Hepatocyte (in vitro differentiated cells): Measurements from ENCODE around the gene TMEM169. TPM values are rescaled to one million over a fixed set of nuclear protein-coding genes. Genes with fewer than 3 reads are reported as not detected.

Source experiments
- DNase-seq: peaks from one replicate; pipeline ENCODE4 v3.0.0-alpha.2; 2016; ENCODE audit warnings: low spot score
- H2AFZ ChIP-seq: fragments of 200-600 bp; sonication (generic); 2 replicates; pipeline ENCODE4 v1.6.0; 2016; ENCODE audit warnings: antibody characterized with exemption, mild to moderate bottlenecking
- H3K27ac ChIP-seq: fragments of 200-600 bp; sonication (generic); 2 replicates; pipeline ENCODE4 v1.5.1; 2016; ENCODE audit warnings: mild to moderate bottlenecking
- H3K27me3 ChIP-seq: fragments of 200-600 bp; sonication (generic); 2 replicates; pipeline ENCODE4 v1.6.1; 2016
- H3K36me3 ChIP-seq: fragments of 200-600 bp; sonication (generic); replicated peaks from 2 replicates; pipeline ENCODE4 v1.5.1; 2016; ENCODE audit warnings: low read depth; ENCODE audit not compliant: insufficient read depth
- H3K4me1 ChIP-seq: fragments of 200-600 bp; sonication (generic); 2 replicates; pipeline ENCODE4 v1.5.1; 2016; ENCODE audit warnings: mild to moderate bottlenecking, moderate library complexity; ENCODE audit not compliant: insufficient read depth
- H3K4me2 ChIP-seq: fragments of 200-600 bp; sonication (generic); 2 replicates; pipeline ENCODE4 v1.6.0; 2016
- H3K4me3 ChIP-seq: fragments of 200-600 bp; sonication (generic); 2 replicates; pipeline ENCODE4 v1.5.1; 2016; ENCODE audit warnings: mild to moderate bottlenecking
- H3K79me2 ChIP-seq: fragments of 200-600 bp; sonication (generic); 2 replicates; pipeline ENCODE4 v1.6.0; 2017; ENCODE audit warnings: mild to moderate bottlenecking
- H3K9me2 ChIP-seq: fragments of 200-600 bp; sonication (generic); replicated peaks from 2 replicates; pipeline ENCODE4 v1.6.0; 2017; ENCODE audit warnings: mild to moderate bottlenecking; ENCODE audit not compliant: insufficient read depth
- H3K9me3 ChIP-seq: fragments of 200-600 bp; sonication (generic); 2 replicates; pipeline ENCODE4 v1.5.1; 2016; ENCODE audit warnings: low read depth, mild to moderate bottlenecking
- H4K20me1 ChIP-seq: fragments of 200-600 bp; sonication (generic); 2 replicates; pipeline ENCODE4 v1.6.0; 2016; ENCODE audit warnings: mild to moderate bottlenecking; ENCODE audit not compliant: insufficient read depth, poor library complexity, severe bottlenecking
- CTCF ChIP-seq: fragments of 200-600 bp; sonication (generic); IDR thresholded peaks from 2 replicates; pipeline ENCODE4 v1.5.1; 2016; ENCODE audit warnings: antibody characterized with exemption, mild to moderate bottlenecking; ENCODE audit not compliant: poor library complexity
- EZH2 ChIP-seq: fragments of 200-600 bp; sonication (generic); IDR thresholded peaks from 2 replicates; pipeline ENCODE4 v1.6.1; 2016; ENCODE audit warnings: antibody characterized with exemption, mild to moderate bottlenecking, borderline replicate concordance
- EZH2phosphoT487 ChIP-seq: fragments of 200-600 bp; sonication (generic); IDR thresholded peaks from one replicate; pipeline ENCODE4 v1.6.1; 2018; ENCODE audit warnings: antibody characterized with exemption, mild to moderate bottlenecking, low read depth, moderate library complexity; ENCODE audit not compliant: unreplicated experiment, severe bottlenecking
- WGBS: methylation state at CpG from one replicate; pipeline ENCODE4 v1.1.6; 2016; ENCODE audit warnings: low lambda C conversion rate; ENCODE audit errors: missing lambda C conversion rate; 5-methylcytosine and 5-hydroxymethylcytosine counted together
- polyA plus RNA-seq: library from polyadenylated mRNA; unstranded; fragments of >200 nt; fragmentation: Nextera tagmentation; extraction: Ambion mirVana; gene quantifications from 2 replicates; pipeline ENCODE4 v1.2.1, GENCODE V29; 2016
- total RNA-seq: library from RNA; depleted of rRNA; stranded (reverse); fragments of >200 nt; gene quantifications from 2 replicates; pipeline ENCODE4 v1.2.3, GENCODE V29; 2014

Gene TMEM169
- total and polyA plus RNA-seq, 2 experiments from 2014 or later, result 0.91 to 1.1 TPM

GRCh38 chr2:216114714-216115531 lies 33.2 kb downstream of the TMEM169 start:
- no peaks in the 10 kb centered on the region for H3K27me3 ChIP-seq
- peak; percentile 100 for DNase-seq
- H3K79me2 ChIP-seq, result peaks cover 83% of the 10 kb centered on the region
- H3K4me3 ChIP-seq, result peak overlapping the region; percentile 18
- no peaks in the 10 kb centered on the region for H3K36me3 ChIP-seq
- TF ChIP-seq EZH2phosphoT487, result no peak
- TF ChIP-seq CTCF, result peak; percentile 93
- no peak for TF ChIP-seq EZH2
- no peaks in the 10 kb centered on the region for H3K9me3 ChIP-seq
- H4K20me1 ChIP-seq, result no peaks in the 10 kb centered on the region
- H3K4me1 ChIP-seq, result peaks cover 30% of the 10 kb centered on the region
- H3K9me2 ChIP-seq, result no peaks in the 10 kb centered on the region
- peak overlapping the region; percentile 89 for H3K27ac ChIP-seq
- 19% methylated on average over 29 of the region's 29 CpGs for WGBS
- H3K4me2 ChIP-seq, result peak overlapping the region; percentile 77
- H2AFZ ChIP-seq, result peak overlapping the region; percentile 58

- Histone ChIP-seq H2AFZ (no peak overlapping the region), H3K79me2 (peaks cover 83% of the 10 kb centered on the region), H3K27ac (peak overlapping the region; percentile 18), H3K4me3 (no peak overlapping the region), H3K36me3 (no peaks in the 10 kb centered on the region), H3K9me2 (no peaks in the 10 kb centered on the region), H3K9me3 (no peaks in the 10 kb centered on the region), H4K20me1 (no peaks in the 10 kb centered on the region), H3K4me2 (no peak overlapping the region), H3K27me3 (no peaks in the 10 kb centered on the region), H3K4me1 (peaks cover 19% of the 10 kb centered on the region)
- 60% methylated on average over 1 of the region's 1 CpG for WGBS
- TF ChIP-seq EZH2 (no peak), CTCF (no peak)
- DNase-seq, result no peak
Observed at GRCh38 chr2:216116418-216116817, 34.7 kb downstream of the TMEM169 start.

GRCh38 chr2:216117561-216118340 lies 36.0 kb downstream of the TMEM169 start:
- TF ChIP-seq EZH2phosphoT487 (no peak), EZH2 (no peak), CTCF (no peak)
- H3K79me2 ChIP-seq, result peaks cover 82% of the 10 kb centered on the region
- H3K4me2 ChIP-seq, result no peak overlapping the region
- H4K20me1 ChIP-seq, result no peaks in the 10 kb centered on the region
- 94% methylated on average over 4 of the region's 4 CpGs for WGBS
- H3K27me3 ChIP-seq, result no peaks in the 10 kb centered on the region
- H3K9me3 ChIP-seq, result no peaks in the 10 kb centered on the region
- no peak for DNase-seq
- H2AFZ ChIP-seq, result no peak overlapping the region
- peaks cover 19% of the 10 kb centered on the region for H3K4me1 ChIP-seq
- H3K9me2 ChIP-seq, result no peaks in the 10 kb centered on the region
- H3K36me3 ChIP-seq, result no peaks in the 10 kb centered on the region
- H3K27ac ChIP-seq, result no peak overlapping the region
- no peak overlapping the region for H3K4me3 ChIP-seq
